ENCODE measurements around the gene GON4L.
"Not testable (repeated sequence)": the region's sequence is repeated elsewhere in the genome, so short reads cannot be mapped to it uniquely, and the experiment has no call there.

The GON4L gene

DNA sequence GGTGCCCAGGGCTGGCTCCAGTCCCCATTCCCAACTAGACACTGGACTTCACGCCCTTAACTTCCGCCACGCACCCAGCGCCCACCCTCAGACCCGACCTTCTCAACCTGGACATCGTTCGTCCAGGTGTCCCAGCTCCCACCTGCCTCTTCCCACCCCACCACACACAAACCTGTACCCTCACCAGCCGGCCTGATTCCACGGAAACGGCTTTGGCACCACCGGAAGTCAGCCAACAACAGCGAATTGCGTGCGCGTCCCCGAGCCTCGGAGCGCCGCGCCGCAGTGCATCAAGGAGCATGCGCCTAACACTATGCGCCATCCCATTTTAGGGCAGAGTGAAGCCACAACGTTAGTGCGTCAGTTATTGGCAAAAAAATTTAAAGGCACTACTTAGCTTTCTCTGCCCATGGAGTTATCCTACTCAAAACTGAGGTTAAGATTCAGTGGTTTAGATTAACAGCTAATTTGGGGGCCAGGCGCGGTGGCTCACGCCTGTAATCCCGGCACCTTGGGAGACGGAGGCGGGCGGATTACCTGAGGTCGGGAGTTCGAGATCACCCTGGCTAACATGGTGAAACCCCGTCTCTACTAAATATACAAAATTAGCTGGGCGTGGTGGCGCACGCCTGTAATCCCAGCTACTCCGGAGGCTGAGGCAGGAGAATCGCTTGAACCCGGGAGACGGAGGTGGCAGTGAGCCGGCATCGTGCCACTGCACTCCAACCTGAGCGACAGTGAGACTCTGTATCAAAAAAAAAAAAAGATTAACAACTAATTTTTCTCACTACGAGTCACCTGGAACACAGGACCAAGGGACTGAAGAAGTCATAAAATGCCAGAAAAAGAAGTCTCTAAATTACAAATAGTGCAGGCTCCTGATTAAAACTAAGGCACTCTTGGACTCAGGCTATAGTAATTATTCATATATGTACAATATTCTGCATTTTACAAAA, at the start of gene GON4L:
TSS of gene GON4L (minus strand) at position 240 of the 956 bp plus-strand sequence. CDS start 3,434 bp downstream, outside the sequence.
- DNase-seq: peak; percentile 91

GRCh38 chr1:155904261-155904660, 47.2 kb upstream of the GON4L start:
- DNase-seq: no peak

- no peak for DNase-seq
Measured at GRCh38 chr1:155900161-155900560, 43.1 kb upstream of the GON4L start.

DNA sequence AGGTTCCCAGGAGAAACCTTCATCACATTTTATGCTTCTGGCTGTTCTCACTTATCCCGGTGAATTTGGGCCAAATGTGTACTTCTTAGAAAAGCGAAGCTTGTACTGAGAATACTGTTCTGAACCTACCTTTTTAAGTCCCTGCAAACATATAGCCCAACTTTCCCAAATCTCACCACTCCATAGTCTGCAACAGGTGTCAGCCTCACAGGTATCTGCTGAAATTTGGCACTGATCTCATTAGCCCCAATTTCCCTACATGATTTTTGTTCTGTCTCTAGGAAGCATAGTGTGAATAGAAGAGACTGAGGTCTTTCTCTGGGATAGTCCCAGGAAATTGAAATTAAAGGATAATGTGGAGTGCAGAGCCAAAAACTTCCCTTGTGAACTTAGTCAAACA, 42.7 kb upstream of the GON4L start:
- no peak for DNase-seq

- no peak for DNase-seq
Measured at GRCh38 chr1:155898888-155899287, 41.9 kb upstream of the GON4L start.

DNA sequence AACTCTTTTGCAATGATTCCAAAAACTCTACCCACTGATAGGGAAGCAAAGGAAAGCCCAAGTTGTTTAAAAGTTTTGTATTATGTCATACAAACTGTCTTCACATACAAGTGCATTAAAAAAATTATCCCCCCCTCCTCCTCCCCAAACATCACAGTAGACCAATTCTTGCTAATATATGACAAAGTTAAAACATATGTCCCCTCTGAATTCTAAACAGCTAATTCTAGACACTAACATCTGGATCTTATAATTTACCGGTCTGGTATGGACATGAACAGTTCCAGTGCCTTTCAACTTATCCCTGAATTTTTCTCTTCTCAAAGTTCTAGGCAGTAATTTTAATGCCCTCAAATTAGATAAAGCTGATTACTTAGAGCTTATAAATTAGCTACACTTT, 40.7 kb upstream of the GON4L start:
- DNase-seq: peak; percentile 30

- DNase-seq: not testable (repeated sequence)
Measured at GRCh38 chr1:155896476-155896875, 39.5 kb upstream of the GON4L start.

DNA sequence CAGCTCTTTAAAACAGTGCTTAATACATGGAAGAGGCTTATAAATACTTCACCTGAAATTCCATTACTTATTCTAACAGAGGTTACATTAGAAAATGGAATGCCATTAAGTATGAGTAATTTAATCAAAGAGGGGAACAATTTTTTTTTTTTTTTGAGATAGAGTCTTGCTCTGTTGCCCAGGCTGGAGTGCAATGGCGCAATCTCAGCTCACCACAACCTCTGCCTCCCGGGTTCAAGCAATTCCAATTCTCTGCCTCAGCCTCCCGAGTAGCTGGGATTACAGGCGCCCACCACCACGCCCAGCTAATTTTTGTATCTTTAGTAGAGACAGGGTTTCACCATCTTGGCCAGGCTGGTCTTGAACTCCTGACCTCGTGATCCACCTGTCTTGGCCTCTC, 38.6 kb upstream of the GON4L start:
- not testable (repeated sequence) for DNase-seq

DNA sequence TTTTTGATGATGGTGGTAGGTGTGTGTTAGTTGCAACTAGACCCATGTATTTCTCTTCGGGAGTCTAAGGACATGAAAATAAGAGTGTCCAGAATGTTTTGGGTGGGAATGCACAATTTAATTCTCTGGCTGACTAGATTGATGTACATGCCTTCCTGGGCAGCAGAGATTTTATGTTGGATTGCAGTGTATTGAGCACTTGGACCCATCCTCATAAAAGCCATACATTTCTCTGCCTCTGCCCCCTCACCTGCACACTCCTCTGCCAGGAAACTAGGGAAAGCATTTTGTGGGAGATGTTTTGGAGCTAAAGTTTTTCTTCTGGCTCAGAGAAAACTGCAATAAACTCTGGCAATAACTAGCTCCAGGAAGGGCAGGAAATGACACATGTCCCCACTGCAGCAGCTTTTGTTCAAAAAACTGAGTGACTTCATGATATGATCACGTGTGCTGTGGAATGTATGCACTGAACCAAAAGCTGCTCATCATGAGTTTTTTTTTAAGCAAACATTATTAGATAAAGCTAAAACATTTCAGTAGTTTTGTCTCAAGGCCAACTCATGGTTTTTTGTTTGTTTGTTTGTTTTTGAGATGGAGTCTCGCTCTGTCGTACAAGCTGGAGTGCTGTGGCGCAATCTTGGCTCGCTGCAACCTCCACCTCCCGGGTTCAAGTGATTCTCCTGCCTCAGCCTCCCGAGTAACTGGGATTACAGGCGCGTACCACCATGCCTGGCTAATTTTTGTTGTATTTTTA, 36.6 kb upstream of the GON4L start:
- DNase-seq: peak; percentile 92

GRCh38 chr1:155892796-155893195, 35.8 kb upstream of the GON4L start:
- DNase-seq: peak; percentile 80

DNA sequence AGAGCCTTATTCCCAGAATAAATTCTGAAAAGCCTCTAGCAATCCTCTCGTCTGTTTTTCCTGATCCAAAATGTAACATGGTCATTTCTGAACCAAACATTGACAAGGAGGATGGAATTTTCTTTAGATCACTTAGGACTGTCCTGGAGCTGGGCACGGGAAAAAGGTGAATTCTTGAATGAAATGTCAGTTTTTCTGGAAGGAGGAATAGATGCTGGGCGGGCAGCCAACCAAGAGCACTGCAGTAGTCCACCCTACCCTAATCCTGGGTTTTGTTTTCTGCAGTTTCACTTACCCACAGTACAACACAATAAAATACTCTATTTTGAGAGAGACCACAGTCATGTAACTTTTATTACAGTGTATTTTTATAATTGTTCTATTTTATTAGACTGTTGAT, 33.2 kb upstream of the GON4L start:
- no peak for DNase-seq

DNA sequence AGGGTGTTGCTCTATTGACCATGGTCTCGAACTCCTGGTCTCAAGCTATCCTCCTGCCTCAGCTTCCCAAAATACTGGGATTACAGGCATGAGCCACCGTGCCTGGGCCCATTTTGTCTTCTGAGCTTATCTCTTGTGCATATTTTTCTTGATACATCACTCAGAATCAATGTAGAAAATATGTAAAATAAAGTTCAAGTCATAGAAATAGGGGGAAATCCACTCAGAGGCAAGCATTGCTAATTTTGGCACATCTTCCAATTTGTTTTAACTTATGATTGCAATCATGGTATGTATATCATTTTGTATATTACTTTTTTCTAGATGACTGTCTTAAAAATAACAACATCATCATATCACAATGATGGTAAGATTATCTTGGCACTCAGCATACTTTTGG, 32.6 kb upstream of the GON4L start:
- DNase-seq: peak; percentile 45

DNA sequence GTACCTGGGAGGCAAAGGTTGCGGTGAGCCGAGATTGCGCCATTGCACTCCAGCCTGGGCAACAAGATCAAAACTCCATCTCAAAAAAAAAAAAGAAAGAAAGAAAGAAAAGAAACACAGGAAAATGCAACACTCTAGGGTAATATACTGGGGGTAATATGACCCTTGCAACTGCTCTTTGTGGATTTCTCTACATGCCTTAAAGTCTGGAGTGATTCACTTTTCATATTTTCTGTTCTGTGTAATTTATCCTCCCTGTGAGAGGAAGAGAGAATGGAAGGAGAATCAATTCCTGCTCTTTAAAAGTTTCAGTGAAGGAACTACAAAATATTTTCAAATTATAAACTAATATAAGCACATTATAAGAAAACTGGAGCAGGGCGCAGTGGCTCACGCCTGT, 31.5 kb upstream of the GON4L start:
- peak; percentile 63 for DNase-seq

DNA sequence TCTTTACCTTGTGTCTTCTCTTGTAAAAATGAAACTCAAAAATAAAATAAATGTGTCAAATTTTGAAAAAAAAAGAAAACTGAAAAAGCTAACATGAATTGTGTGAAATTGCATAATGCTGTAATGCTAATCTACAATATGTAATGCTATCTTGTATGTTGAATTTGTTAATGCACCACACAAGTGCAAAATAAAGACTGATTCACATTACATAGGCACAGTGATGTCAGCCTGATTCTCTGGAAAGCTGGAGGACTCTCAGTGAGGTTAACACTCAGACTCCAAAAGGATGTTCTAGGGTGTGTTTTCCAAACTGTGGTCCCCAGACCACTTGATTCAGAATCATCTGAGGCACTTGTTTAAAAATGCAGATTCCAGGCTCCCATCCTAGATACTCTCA, 28.0 kb upstream of the GON4L start:
- DNase-seq: no peak

GRCh38 chr1:155884031-155884960, 27.3 kb upstream of the GON4L start:
- DNase-seq: no peak

DNA sequence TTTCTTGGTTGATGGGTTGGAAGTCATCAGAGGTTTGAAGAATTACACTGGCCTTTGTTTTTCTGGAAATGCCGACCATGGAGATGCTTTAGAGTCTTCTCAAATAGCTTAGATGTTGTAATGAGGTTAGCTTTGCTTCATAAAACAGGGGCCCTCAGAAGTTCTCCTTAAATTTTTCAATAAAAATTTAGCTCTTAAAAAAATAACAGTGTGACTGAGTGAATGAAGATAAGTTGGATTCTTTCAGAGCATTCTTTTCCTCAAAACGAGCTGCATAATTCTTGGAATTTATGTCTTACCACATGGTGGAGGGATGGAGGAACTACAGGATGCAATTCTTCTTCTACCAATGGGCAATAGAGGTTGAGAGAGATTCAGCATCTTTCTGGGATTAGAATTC, 25.8 kb upstream of the GON4L start:
- no peak for DNase-seq

GRCh38 chr1:155882235-155882634, 25.2 kb upstream of the GON4L start:
- no peak for DNase-seq

- DNase-seq: no peak
Measured at GRCh38 chr1:155880950-155881349, 23.9 kb upstream of the GON4L start.

GRCh38 chr1:155880251-155880650, 23.2 kb upstream of the GON4L start:
- no peak for DNase-seq

- no peak for DNase-seq
Measured at GRCh38 chr1:155877945-155878344, 20.9 kb upstream of the GON4L start.

GRCh38 chr1:155873860-155874259, 16.8 kb upstream of the GON4L start:
- DNase-seq: peak; percentile 35

- no peak for DNase-seq
Measured at GRCh38 chr1:155872527-155872926, 15.5 kb upstream of the GON4L start.

DNA sequence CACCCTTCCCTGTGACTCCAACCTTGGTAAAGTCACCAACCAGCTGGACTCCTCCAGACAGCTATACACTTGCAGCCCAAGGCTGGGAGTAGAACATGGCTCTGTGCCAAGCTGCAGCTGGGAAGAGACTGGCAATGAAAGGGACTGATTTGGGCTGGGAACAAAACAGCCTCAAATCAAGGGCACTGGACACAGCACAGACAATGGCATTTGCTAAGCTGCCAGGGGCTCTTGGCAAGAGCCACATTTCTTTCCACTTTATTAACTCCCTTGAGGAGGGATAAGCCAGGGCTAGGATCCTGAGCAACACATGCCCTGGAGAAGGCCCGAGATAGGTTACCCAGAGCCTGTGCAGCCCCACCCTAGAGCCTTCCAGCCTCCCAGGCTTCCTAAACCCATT, 14.4 kb upstream of the GON4L start:
- DNase-seq: no peak

All from fibroblast of skin of right quadriceps (primary cell).